ENCODE measurements around the gene HSP90B1. TPM values are rescaled to one million over a fixed set of nuclear protein-coding genes. Genes with fewer than 3 reads are reported as not detected.

HSP90B1 gene
- total RNA-seq, 1 experiment from 2014 or later = 888 TPM

GRCh38 chr12:103986829-103987228 lies 56.6 kb downstream of the HSP90B1 start:
- Histone ChIP-seq H3K4me3 (replicated peaks in 1 of 2; ENCODE audit: low read depth in 1 of 2, low read length in 2 of 2) (no peak overlapping the region), H3K79me2 (ENCODE audit: insufficient read depth, low read length) (no peaks in the 10 kb centered on the region), H3K27me3 (ENCODE audit: insufficient read depth, low read length) (no peaks in the 10 kb centered on the region), H4K20me1 (ENCODE audit: insufficient read depth) (no peaks in the 10 kb centered on the region), H3K9me2 (ENCODE audit: insufficient read depth) (no peaks in the 10 kb centered on the region), H3K4me1 (ENCODE audit: control insufficient read depth in 1 of 2, insufficient read depth in 2 of 2, low read length in 2 of 2) (no peaks in the 10 kb centered on the region), H3K27ac (ENCODE audit: low read depth, low read length) (no peak overlapping the region), H3K9ac (ENCODE audit: low read length) (no peak overlapping the region), H3K36me3 (ENCODE audit: control insufficient read depth in 1 of 2, insufficient read depth in 2 of 2, low read length in 2 of 2) (peaks cover 34 to 38% of the 10 kb centered on the region in 2 experiments), H3K4me2 (ENCODE audit: low read length) (no peak overlapping the region), H3K9me3 (ENCODE audit: control insufficient read depth in 1 of 2, insufficient read depth in 1 of 2, low read depth in 1 of 2, low read length in 2 of 2) (no peaks in the 10 kb centered on the region), H2AFZ (ENCODE audit: low read depth, low read length, poor library complexity, severe bottlenecking) (no peak overlapping the region)
- ATAC-seq (no peak), DNase-seq (ENCODE audit: low read depth, low spot score) (no peak)
- ChIA-PET RAD21 (ENCODE audit: low non-redundant PET in 1 of 2, low total read pairs in 2 of 2, uncharacterized antibody in 2 of 2, unreplicated experiment in 2 of 2) (no interaction called here), POLR2A (no interaction called here), CTCF (no interaction called here)
- no TSS peak for BruUV-seq (replicated peaks)
- intact Hi-C loops (cut with micrococcal nuclease) = no loop called here
- TF ChIP-seq ATF3 (IDR thresholded peaks at IDR 0.05) = no peak
- no peak for TF ChIP-seq POLR2AphosphoS5 (IDR thresholded peaks at IDR 0.05; ENCODE audit: low read depth, low read length)
- no peak for TF ChIP-seq TCF7L2 (IDR thresholded peaks at IDR 0.05; ENCODE audit: borderline replicate concordance, extremely low read depth, insufficient read depth, insufficient read length)
- no peak for TF ChIP-seq CBX3 (IDR thresholded peaks at IDR 0.05; ENCODE audit: low read depth)
- TF ChIP-seq EZH2 (IDR thresholded peaks at IDR 0.05) = no peak
- no peak for TF ChIP-seq MAX (IDR thresholded peaks at IDR 0.05)

GRCh38 chr12:103994235-103994634 lies 64.0 kb downstream of the HSP90B1 start:
- ChIA-PET POLR2A (no interaction called here), CTCF (no interaction called here), RAD21 (ENCODE audit: low non-redundant PET in 1 of 2, low total read pairs in 2 of 2, uncharacterized antibody in 2 of 2, unreplicated experiment in 2 of 2) (no interaction called here)
- Histone ChIP-seq H3K4me1 (ENCODE audit: control insufficient read depth in 1 of 2, insufficient read depth in 2 of 2, low read length in 2 of 2) (no peaks in the 10 kb centered on the region), H3K9me3 (ENCODE audit: control insufficient read depth in 1 of 2, insufficient read depth in 1 of 2, low read depth in 1 of 2, low read length in 2 of 2) (no peaks in the 10 kb centered on the region), H3K27ac (ENCODE audit: low read depth, low read length) (no peak overlapping the region), H3K9me2 (ENCODE audit: insufficient read depth) (no peaks in the 10 kb centered on the region), H4K20me1 (ENCODE audit: insufficient read depth) (no peaks in the 10 kb centered on the region), H3K79me2 (ENCODE audit: insufficient read depth, low read length) (no peaks in the 10 kb centered on the region), H3K9ac (ENCODE audit: low read length) (no peak overlapping the region), H3K27me3 (ENCODE audit: insufficient read depth, low read length) (peaks cover 4% of the 10 kb centered on the region; the same call in 1 of the 2 replicates), H3K36me3 (ENCODE audit: control insufficient read depth in 1 of 2, insufficient read depth in 2 of 2, low read length in 2 of 2) (peaks cover 0 to 5% of the 10 kb centered on the region in 2 experiments; a peak in 1 of 4 replicates), H2AFZ (ENCODE audit: low read depth, low read length, poor library complexity, severe bottlenecking) (no peak overlapping the region), H3K4me3 (replicated peaks in 1 of 2; ENCODE audit: low read depth in 1 of 2, low read length in 2 of 2) (no peak overlapping the region), H3K4me2 (ENCODE audit: low read length) (no peak overlapping the region)
- intact Hi-C loops (cut with micrococcal nuclease) = no loop called here
- ATAC-seq = no peak
- BruUV-seq (replicated peaks) = no TSS peak
- no peak for TF ChIP-seq TCF7L2 (IDR thresholded peaks at IDR 0.05; ENCODE audit: borderline replicate concordance, extremely low read depth, insufficient read depth, insufficient read length)
- no peak for DNase-seq (ENCODE audit: low read depth, low spot score)

Measured in HCT116 (cell line).